GM18873 (cell line): ENCODE data around the gene ACSBG1.

Experiments
- ATAC-seq: cut with Tn5 transposase; IDR thresholded peaks from one replicate; pipeline ENCODE4 v1.9.1; 2021; ENCODE audit warnings: mild to moderate bottlenecking, moderate library complexity, moderate number of reproducible peaks; ENCODE audit not compliant: unreplicated experiment, low FRiP score

The ACSBG1 gene, protein sequence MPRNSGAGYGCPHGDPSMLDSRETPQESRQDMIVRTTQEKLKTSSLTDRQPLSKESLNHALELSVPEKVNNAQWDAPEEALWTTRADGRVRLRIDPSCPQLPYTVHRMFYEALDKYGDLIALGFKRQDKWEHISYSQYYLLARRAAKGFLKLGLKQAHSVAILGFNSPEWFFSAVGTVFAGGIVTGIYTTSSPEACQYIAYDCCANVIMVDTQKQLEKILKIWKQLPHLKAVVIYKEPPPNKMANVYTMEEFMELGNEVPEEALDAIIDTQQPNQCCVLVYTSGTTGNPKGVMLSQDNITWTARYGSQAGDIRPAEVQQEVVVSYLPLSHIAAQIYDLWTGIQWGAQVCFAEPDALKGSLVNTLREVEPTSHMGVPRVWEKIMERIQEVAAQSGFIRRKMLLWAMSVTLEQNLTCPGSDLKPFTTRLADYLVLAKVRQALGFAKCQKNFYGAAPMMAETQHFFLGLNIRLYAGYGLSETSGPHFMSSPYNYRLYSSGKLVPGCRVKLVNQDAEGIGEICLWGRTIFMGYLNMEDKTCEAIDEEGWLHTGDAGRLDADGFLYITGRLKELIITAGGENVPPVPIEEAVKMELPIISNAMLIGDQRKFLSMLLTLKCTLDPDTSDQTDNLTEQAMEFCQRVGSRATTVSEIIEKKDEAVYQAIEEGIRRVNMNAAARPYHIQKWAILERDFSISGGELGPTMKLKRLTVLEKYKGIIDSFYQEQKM

GRCh38 chr15:78234515-78235040 lies at the start of gene ACSBG1:
Gene ACSBG1, minus strand, starts transcription at chr15:78234565. Its CDS starts 64 bp downstream, at chr15:78234501.
- no peak for ATAC-seq

GRCh38 chr15:78282324-78282723 lies 48.0 kb upstream of the ACSBG1 start:
- ATAC-seq = no peak

DNA sequence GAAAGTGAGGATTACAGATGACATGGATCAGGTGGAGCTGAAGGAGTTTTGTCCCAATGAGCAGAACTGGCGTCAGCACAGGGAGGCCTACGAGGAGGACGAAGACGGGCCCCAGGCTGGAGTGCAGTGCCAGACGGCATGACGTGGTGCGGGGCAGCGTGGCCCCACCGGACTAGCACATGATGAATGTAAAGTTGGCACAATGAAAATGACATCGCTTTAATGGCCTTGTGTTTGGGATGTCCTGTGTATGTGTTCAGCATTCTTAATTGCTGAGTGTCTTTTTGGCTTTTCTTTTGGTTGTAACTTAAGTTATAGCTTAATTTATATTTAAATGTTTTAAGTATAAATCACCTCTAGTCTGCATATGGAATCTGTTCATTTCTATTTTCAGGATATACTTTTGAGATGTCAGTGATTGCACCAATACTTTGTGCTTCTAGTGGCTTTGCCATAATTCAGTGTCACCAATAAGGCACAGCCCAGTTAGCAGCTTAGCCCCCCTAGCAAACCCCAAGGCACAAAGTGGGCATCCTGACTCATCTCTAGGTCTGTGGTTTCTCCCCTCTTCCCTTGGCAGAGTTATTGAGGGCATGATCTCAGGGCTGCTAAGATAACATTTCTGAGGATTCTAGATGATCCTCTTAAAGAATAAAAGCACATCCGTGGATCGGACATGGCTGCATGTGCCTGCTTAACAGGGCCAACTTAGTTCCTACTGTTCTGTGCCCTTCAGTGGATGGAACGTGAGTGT lies 46.1 kb upstream of the ACSBG1 start:
- no peak for ATAC-seq

DNA sequence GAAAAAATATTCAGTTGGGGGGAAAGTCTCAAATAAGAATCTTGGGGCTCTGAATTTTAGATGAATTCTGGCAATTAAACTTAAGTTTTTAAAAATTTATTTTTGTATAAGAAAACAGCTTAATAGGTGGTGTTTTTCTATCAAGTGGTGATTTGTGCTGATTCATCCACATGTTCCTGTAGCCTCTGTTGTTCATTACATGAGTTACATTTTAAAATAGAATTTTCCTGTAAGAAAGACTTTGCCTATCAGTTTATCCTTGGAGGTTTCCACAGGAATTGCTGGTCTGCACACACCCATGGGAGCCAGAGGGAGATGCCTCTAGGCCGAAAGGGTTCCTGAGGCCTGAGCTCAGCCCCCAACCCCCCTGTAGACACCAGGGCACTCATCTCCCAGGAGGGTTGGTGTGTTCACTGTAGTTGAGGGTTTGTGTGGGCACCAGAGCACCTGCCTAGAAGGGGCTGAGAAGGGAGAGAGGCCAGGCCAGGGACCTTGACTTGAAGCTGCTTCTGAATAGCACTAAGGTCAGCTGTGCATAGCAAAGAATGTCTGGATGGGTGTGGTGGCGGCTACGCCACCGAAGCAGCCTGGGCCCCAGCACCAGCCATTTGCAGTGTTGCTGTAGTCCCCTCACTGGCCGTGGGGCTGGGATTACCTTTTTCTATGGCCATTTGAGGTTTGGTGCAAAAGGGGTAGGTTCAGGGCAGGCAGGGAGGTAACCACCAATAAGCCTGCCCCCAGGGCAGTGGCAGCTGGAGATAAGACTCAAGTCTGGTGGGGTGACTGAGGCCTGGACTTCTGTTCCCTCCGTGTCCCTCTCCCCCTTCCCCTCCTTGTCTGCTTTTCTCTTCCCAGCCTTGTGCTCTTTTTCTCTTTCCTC lies 41.9 kb upstream of the ACSBG1 start:
- no peak for ATAC-seq

GRCh38 chr15:78274994-78275393 lies 40.6 kb upstream of the ACSBG1 start:
- ATAC-seq = no peak

DNA sequence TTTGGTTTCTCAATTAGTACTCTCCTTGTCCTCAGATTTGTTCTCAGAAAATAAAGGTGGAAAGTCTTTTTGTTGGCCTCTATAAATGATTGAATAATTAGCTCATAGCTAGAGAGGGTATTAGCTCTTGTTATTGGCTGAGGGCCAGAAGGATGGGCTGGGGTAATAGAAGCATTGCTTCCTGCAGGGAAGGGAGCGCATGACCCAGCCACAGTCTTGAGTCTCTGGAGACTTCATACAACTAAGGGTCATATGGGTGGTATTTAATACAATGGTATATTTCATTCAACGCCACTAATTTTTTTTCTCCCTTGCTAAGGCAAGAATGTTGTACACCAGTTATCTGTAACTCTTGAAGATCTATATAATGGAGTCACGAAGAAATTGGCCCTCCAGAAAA lies 38.4 kb upstream of the ACSBG1 start:
- ATAC-seq = no peak

- no peak for ATAC-seq
Measured at GRCh38 chr15:78272316-78272715, 38.0 kb upstream of the ACSBG1 start.

DNA sequence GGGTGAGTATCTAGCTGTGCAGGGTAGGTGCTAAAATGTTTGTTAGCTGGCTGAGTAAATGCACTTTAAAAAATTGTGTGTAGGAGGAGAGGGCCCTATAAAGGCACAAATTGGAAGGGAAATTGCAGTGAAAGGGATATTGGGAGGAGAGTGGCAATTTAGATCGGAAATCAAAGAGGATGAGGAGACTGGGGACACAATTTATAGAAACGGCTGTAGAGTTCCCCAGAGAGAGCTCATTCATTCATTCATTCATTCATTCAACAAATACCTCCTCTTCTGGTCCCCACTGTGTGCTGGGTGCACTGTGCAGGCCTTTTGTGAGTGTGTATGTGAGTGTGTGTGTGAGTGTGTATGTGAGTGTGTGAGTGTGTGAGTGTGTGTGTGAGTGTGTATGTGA lies 32.4 kb upstream of the ACSBG1 start:
- no peak for ATAC-seq

GRCh38 chr15:78266229-78266628 lies 31.9 kb upstream of the ACSBG1 start:
- no peak for ATAC-seq

- ATAC-seq = no peak
Measured at GRCh38 chr15:78265752-78266224, 31.4 kb upstream of the ACSBG1 start.

DNA sequence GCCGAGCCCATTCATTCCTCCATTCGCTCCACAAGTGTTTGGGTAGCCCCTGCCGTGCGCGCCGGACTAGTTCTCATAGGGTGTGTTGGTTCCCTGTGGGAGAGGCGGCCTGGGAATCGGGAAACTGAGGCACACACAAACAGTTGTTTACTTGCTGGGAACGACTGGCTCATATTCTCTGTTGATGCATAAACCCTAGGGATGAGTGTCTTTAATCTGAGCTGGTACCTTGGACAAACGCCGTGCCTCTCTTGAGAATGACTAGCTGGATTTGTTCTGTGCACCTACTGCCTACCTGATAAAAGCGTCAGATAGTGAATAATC lies 30.7 kb upstream of the ACSBG1 start:
- ATAC-seq = no peak

- no peak for ATAC-seq
Measured at GRCh38 chr15:78264304-78265136, 30.2 kb upstream of the ACSBG1 start, which contains the start of gene DNAJA4. Gene DNAJA4, plus strand, starts transcription at chr15:78264562. Its CDS starts 202 bp downstream, at chr15:78264764.

GRCh38 chr15:78263907-78264303 lies 29.5 kb upstream of the ACSBG1 start:
- no peak for ATAC-seq

- ATAC-seq = no peak
Measured at GRCh38 chr15:78263351-78263781, 29.0 kb upstream of the ACSBG1 start.

GRCh38 chr15:78261062-78261461 lies 26.7 kb upstream of the ACSBG1 start:
- no peak for ATAC-seq

GRCh38 chr15:78260489-78260888 lies 26.1 kb upstream of the ACSBG1 start:
- ATAC-seq = no peak

DNA sequence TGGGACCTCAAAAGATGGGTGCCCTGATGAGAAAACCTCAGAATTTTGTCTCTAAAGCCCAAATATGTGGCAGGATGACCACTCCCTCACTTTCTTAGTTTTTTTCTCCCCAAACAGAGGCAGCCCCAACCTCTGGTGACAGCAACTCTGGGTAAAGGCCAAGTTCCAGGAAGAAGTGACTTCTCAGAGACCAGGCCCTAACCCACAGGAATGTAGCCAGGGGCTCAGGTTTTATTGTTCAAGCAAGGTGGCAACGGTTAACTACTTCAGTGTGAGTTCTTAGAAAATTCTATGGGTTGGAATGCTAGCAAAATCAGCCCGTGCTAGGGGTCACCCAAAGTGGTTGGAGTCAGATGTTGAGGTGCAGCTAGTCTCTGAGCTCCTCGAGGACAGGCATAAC lies 24.9 kb upstream of the ACSBG1 start:
- ATAC-seq = no peak

DNA sequence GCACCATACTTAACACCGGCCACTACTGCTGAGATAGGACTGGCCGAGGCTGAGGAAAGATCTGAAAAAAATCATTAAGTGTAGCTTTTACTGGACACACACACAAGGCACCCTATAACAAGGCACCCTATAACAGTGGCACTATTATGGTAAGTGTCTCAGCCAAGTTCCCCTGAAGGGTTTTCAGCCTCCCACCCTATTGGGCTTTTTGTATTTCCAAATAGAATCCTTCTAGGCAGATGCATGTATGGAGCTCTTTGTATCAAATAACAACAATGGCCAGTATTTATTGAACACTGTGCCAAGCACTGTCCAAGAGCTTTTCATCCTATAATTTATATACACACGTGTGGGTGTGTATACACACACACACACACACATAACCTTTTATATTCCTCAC lies 23.3 kb upstream of the ACSBG1 start:
- no peak for ATAC-seq

- no peak for ATAC-seq
Measured at GRCh38 chr15:78256044-78256437, 21.7 kb upstream of the ACSBG1 start.
